ENCODE measurements around the gene CDC42EP5. TPM values are rescaled to one million over a fixed set of nuclear protein-coding genes. Genes with fewer than 3 reads are reported as not detected.

CDC42EP5 gene
- total RNA-seq, 1 experiment from 2014 or later, result 25.1 TPM

DNA sequence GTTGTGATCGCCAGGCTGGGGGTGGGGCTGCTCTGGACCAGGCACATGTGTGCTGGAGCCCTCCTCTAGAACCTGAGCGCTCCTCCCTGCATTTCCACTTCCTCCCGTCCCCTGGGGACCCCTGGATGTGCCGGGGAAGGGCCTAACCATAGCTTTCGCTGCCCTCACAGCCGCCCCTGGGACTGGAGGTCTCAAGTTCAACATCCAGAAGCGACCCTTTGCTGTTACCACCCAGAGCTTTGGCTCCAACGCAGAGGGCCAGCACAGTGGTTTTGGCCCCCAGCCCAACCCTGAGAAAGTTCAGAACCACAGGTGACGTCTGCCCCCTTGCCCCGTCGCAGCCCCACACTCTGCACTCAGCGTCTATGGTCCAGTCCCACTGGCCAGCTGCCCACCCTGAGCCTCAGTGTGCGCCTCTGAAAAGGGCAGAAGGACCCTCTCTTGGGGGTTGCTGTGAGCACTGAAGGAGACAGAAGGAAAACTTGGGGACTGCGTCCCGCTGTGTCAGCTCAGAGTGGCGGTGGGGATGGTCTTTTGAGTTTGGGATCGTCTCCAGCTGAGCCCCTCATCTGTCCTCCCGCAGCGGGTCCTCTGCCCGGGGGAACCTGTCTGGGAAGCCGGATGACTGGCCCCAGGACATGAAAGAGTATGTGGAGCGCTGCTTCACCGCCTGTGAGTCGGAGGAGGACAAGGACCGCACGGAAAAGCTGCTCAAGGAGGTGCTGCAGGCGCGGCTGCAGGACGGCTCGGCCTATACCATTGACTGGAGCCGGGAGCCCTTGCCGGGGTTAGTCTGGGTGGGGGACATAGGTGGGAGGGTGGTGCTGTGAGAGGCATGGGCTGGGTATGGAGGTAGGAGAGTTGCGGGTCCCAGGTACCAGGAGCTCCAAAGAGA is 18.1 kb downstream of the CDC42EP5 start:
- H3K4me3 ChIP-seq, result no peak overlapping the region
- H3F3A ChIP-seq (ENCODE audit: insufficient read depth, low read depth), result peaks cover 24% of the 10 kb centered on the region; the same call in 1 of the 2 replicates
- H3K27ac ChIP-seq, result no peak overlapping the region
- H4K20me1 ChIP-seq (ENCODE audit: insufficient read depth), result peaks cover 78% of the 10 kb centered on the region
- TF ChIP-seq EZH2 (IDR thresholded peaks at IDR 0.05; ENCODE audit: low read depth) (no peak), CTCF (conservative IDR thresholded peaks at IDR 0.05) (no peak)
- H2AFZ ChIP-seq, result no peak overlapping the region
- peaks cover 62% of the 10 kb centered on the region for H3K36me3 ChIP-seq (ENCODE audit: low read depth)
- POLR2A ChIA-PET (ENCODE audit: unreplicated experiment), result no interaction called here
- H3K9me2 ChIP-seq (ENCODE audit: insufficient read depth), result no peaks in the 10 kb centered on the region
- H3K4me2 ChIP-seq, result no peak overlapping the region
- peaks cover 15% of the 10 kb centered on the region for H3K4me1 ChIP-seq (replicated peaks; ENCODE audit: insufficient read depth)
- CTCF ChIA-PET, result no interaction called here
- no peak for DNase-seq
- intact Hi-C loops (cut with micrococcal nuclease; ENCODE audit: unreplicated experiment), result no loop called here
- no TSS peak for BruUV-seq (replicated peaks)
- peaks cover 78% of the 10 kb centered on the region for H3K79me2 ChIP-seq (ENCODE audit: low read depth)
- no peaks in the 10 kb centered on the region for H3K9me3 ChIP-seq (ENCODE audit: insufficient read depth, low read depth)
- H3K27me3 ChIP-seq (ENCODE audit: insufficient read depth, low read depth), result no peaks in the 10 kb centered on the region

- peaks cover 62% of the 10 kb centered on the region for H3K36me3 ChIP-seq (ENCODE audit: low read depth)
- peaks cover 15% of the 10 kb centered on the region for H3K4me1 ChIP-seq (replicated peaks; ENCODE audit: insufficient read depth)
- no peaks in the 10 kb centered on the region for H3K9me2 ChIP-seq (ENCODE audit: insufficient read depth)
- DNase-seq, result no peak
- CTCF ChIA-PET, result no interaction called here
- no TSS peak for BruUV-seq (replicated peaks)
- peaks cover 79% of the 10 kb centered on the region for H3K79me2 ChIP-seq (ENCODE audit: low read depth)
- H3K27ac ChIP-seq, result no peak overlapping the region
- no peak overlapping the region for H3K4me3 ChIP-seq
- H3K9me3 ChIP-seq (ENCODE audit: insufficient read depth, low read depth), result no peaks in the 10 kb centered on the region
- no peak overlapping the region for H3K4me2 ChIP-seq
- H3F3A ChIP-seq (ENCODE audit: insufficient read depth, low read depth), result peaks cover 31% of the 10 kb centered on the region; the same call in 1 of the 2 replicates
- peaks cover 77% of the 10 kb centered on the region for H4K20me1 ChIP-seq (ENCODE audit: insufficient read depth)
- H3K27me3 ChIP-seq (ENCODE audit: insufficient read depth, low read depth), result no peaks in the 10 kb centered on the region
- intact Hi-C loops (cut with micrococcal nuclease; ENCODE audit: unreplicated experiment), result no loop called here
- TF ChIP-seq CTCF (conservative IDR thresholded peaks at IDR 0.05) (no peak), EZH2 (IDR thresholded peaks at IDR 0.05; ENCODE audit: low read depth) (no peak)
- no peak overlapping the region for H2AFZ ChIP-seq
- POLR2A ChIA-PET (ENCODE audit: unreplicated experiment), result no interaction called here
These were observed 18.9 kb downstream of the CDC42EP5 start for GRCh38 chr19:54453921-54454780.

GRCh38 chr19:54452626-54453025 is 20.5 kb downstream of the CDC42EP5 start:
- ChIA-PET POLR2A (ENCODE audit: unreplicated experiment) (no interaction called here), CTCF (no interaction called here)
- BruUV-seq (replicated peaks), result no TSS peak
- Histone ChIP-seq H3K4me2 (no peak overlapping the region), H2AFZ (no peak overlapping the region), H3K27me3 (ENCODE audit: insufficient read depth, low read depth) (no peaks in the 10 kb centered on the region), H3K4me1 (replicated peaks; ENCODE audit: insufficient read depth) (peaks cover 15% of the 10 kb centered on the region), H3K27ac (no peak overlapping the region), H4K20me1 (ENCODE audit: insufficient read depth) (peaks cover 64% of the 10 kb centered on the region), H3F3A (ENCODE audit: insufficient read depth, low read depth) (peaks cover 19% of the 10 kb centered on the region; the same call in 1 of the 2 replicates), H3K4me3 (no peak overlapping the region), H3K9me2 (ENCODE audit: insufficient read depth) (no peaks in the 10 kb centered on the region), H3K79me2 (ENCODE audit: low read depth) (peaks cover 84% of the 10 kb centered on the region), H3K9me3 (ENCODE audit: insufficient read depth, low read depth) (no peaks in the 10 kb centered on the region), H3K36me3 (ENCODE audit: low read depth) (peaks cover 57% of the 10 kb centered on the region)
- no peak for DNase-seq
- intact Hi-C loops (cut with micrococcal nuclease; ENCODE audit: unreplicated experiment), result no loop called here
- TF ChIP-seq EZH2 (IDR thresholded peaks at IDR 0.05; ENCODE audit: low read depth) (no peak), CTCF (conservative IDR thresholded peaks at IDR 0.05) (no peak)

All from PC-9 (cell line).